Uterus (tissue), 4 donors: ENCODE results near the gene GNLY. TPM values are rescaled to one million over a fixed set of nuclear protein-coding genes. Genes with fewer than 3 reads are reported as not detected.
"Not testable (repeated sequence)": the region's sequence is repeated elsewhere in the genome, so short reads cannot be mapped to it uniquely, and the experiment has no call there.

Experiments
- DNase-seq, 2 donors: peaks; one replicate each; pipeline ENCODE4 v3.0.0-alpha.2; 2019 to 2020
- H3K27ac ChIP-seq, 2 donors: fragments of 200-600 bp; sonication (generic); 1 replicate in 1 of 2; 2 replicates in 1 of 2; pipeline ENCODE4 v1.5.1; 2016 to 2018
- H3K27me3 ChIP-seq, 2 donors: fragments of 200-600 bp; sonication (generic); one replicate each; pipeline ENCODE4 v1.5.1; 2018 to 2019; ENCODE audit warnings: control low read depth in 1 of 2
- H3K36me3 ChIP-seq, 2 donors: fragments of 200-600 bp; sonication (generic); one replicate each; pipeline ENCODE4 v1.5.1; 2019; ENCODE audit warnings: control low read depth in 1 of 2
- H3K4me1 ChIP-seq, 2 donors: fragments of 200-600 bp; sonication (generic); one replicate each; pipeline ENCODE4 v1.5.1; 2018 to 2019; ENCODE audit warnings: control low read depth in 1 of 2
- H3K4me3 ChIP-seq, 2 donors: fragments of 200-600 bp; sonication (generic); 1 replicate in 1 of 2; 2 replicates in 1 of 2; pipeline ENCODE4 v1.5.1; 2018 to 2019; ENCODE audit warnings: mild to moderate bottlenecking in 1 of 2
- H3K9me3 ChIP-seq, 2 donors: fragments of 200-600 bp; sonication (generic); one replicate each; pipeline ENCODE4 v1.5.1; 2019; ENCODE audit warnings: control low read depth in 1 of 2
- CTCF ChIP-seq, 4 experiments: fragments of 200-600 bp in 2 of 4; fragments of 450-650 bp in 2 of 4; sonication (generic) in 2 of 4; IDR thresholded peaks; one replicate each; pipeline ENCODE4 v1.5.1; 2016 to 2019; ENCODE audit warnings: antibody characterized with exemption in 4 of 4, mild to moderate bottlenecking in 2 of 4, moderate library complexity in 1 of 4
- POLR2A ChIP-seq, 2 donors: fragments of 450-650 bp; IDR thresholded peaks; one replicate each; pipeline ENCODE4 v1.6.1; 2016; ENCODE audit warnings: antibody characterized with exemption in 2 of 2, mild to moderate bottlenecking in 1 of 2, moderate library complexity in 1 of 2
- intact Hi-C: fragments of 100-400 bp; cut with DNase I; formaldehyde crosslinking; loops from one replicate; pipeline ENCODE4 v1.15.1; 2023; ENCODE audit warnings: low total_unique reads
- total RNA-seq, 4 donors: library from RNA; depleted of rRNA in 3 of 4; stranded (reverse); fragments of >200 nt in 3 of 4; gene quantifications; one replicate each; pipeline versions ENCODE4 v1.1.0 to v1.2.4, GENCODE V29; 2014 to 2023
- donor health status: DM: yes; HTN: yes; CAD: no.

GNLY gene
- total RNA-seq, 4 donors from 2014 or later: 0.48 to 5.9 (median 4.8) TPM; not detected in 1

GRCh38 chr2:85653996-85654395 lies 40.2 kb upstream of the GNLY start:
- no peak overlapping the region for H3K27ac ChIP-seq
- no peaks in the 10 kb centered on the region for H3K4me1 ChIP-seq
- intact Hi-C loops: no loop called here
- no peaks in the 10 kb centered on the region for H3K27me3 ChIP-seq
- DNase-seq: no peak
- TF ChIP-seq CTCF (IDR thresholded peaks at IDR 0.05) (no peak), POLR2A (IDR thresholded peaks at IDR 0.05) (no peak)
- H3K9me3 ChIP-seq: no peaks in the 10 kb centered on the region
- no peak overlapping the region for H3K4me3 ChIP-seq
- H3K36me3 ChIP-seq: no peaks in the 10 kb centered on the region

GRCh38 chr2:85655961-85656417 lies 38.2 kb upstream of the GNLY start:
- Histone ChIP-seq H3K36me3 (no peaks in the 10 kb centered on the region), H3K27ac (no peak overlapping the region), H3K9me3 (no peaks in the 10 kb centered on the region), H3K4me3 (no peak overlapping the region), H3K4me1 (no peaks in the 10 kb centered on the region), H3K27me3 (no peaks in the 10 kb centered on the region)
- no peak for TF ChIP-seq CTCF (IDR thresholded peaks at IDR 0.05)
- no peak for TF ChIP-seq POLR2A (IDR thresholded peaks at IDR 0.05)
- no peak for DNase-seq
- intact Hi-C loops: no loop called here

GRCh38 chr2:85656468-85656867 lies 37.7 kb upstream of the GNLY start:
- no peaks in the 10 kb centered on the region for H3K36me3 ChIP-seq

GRCh38 chr2:85657399-85657798 lies 36.8 kb upstream of the GNLY start:
- intact Hi-C loops, H3K9me3 ChIP-seq, H3K27ac ChIP-seq, H3K4me1 ChIP-seq, DNase-seq, H3K27me3 ChIP-seq, H3K36me3 ChIP-seq, H3K4me3 ChIP-seq: not testable (repeated sequence)

More at GRCh38 chr2:85656468-85656867, 37.7 kb upstream of the GNLY start:
- H3K4me1 ChIP-seq: no peaks in the 10 kb centered on the region
- no peaks in the 10 kb centered on the region for H3K9me3 ChIP-seq
- no peak overlapping the region for H3K27ac ChIP-seq
- no peak for DNase-seq
- H3K4me3 ChIP-seq: no peak overlapping the region
- intact Hi-C loops: no loop called here
- H3K27me3 ChIP-seq: no peaks in the 10 kb centered on the region
- TF ChIP-seq CTCF (IDR thresholded peaks at IDR 0.05): no peak
- no peak for TF ChIP-seq POLR2A (IDR thresholded peaks at IDR 0.05)

- no peaks in the 10 kb centered on the region for H3K9me3 ChIP-seq
- TF ChIP-seq POLR2A (IDR thresholded peaks at IDR 0.05): no peak
- no peak for TF ChIP-seq CTCF (IDR thresholded peaks at IDR 0.05)
- no peaks in the 10 kb centered on the region for H3K27me3 ChIP-seq
- H3K27ac ChIP-seq: no peak overlapping the region
- no peaks in the 10 kb centered on the region for H3K36me3 ChIP-seq
- DNase-seq: no peak
- intact Hi-C loops: no loop called here
- H3K4me1 ChIP-seq: no peaks in the 10 kb centered on the region
- no peak overlapping the region for H3K4me3 ChIP-seq
Measured at GRCh38 chr2:85659324-85659981, 34.7 kb upstream of the GNLY start.

GRCh38 chr2:85660301-85660700 lies 33.9 kb upstream of the GNLY start:
- DNase-seq, H3K4me3 ChIP-seq, H3K27me3 ChIP-seq, intact Hi-C loops, H3K27ac ChIP-seq, H3K9me3 ChIP-seq, H3K4me1 ChIP-seq, H3K36me3 ChIP-seq: not testable (repeated sequence)
